Keratinocyte (primary cell): ENCODE results near the gene MYOM1. TPM values are rescaled to one million over a fixed set of nuclear protein-coding genes. Genes with fewer than 3 reads are reported as not detected.

Source experiments
- DNase-seq: peaks from one replicate; pipeline ENCODE4 v3.0.0-alpha.2; 2011; ENCODE audit warnings: low read depth, missing footprints, low spot score
- FAIRE-seq: peaks from 2 replicates; lab custom pipeline; 2011; peaks lifted over from hg19 to GRCh38; lab: Jason Lieb, UNC
- H2AFZ ChIP-seq: 2 replicates; pipeline ENCODE4 v1.6.0; 2012; ENCODE audit warnings: low read length, control low read depth, inconsistent platforms; ENCODE audit not compliant: control insufficient read depth
- H3K27ac ChIP-seq: 2 replicates; pipeline ENCODE4 v1.5.1; 2011; ENCODE audit warnings: low read length; ENCODE audit not compliant: control insufficient read depth, insufficient read depth
- H3K27me3 ChIP-seq: 3 replicates; pipeline ENCODE4 v1.6.0; 2011; ENCODE audit warnings: low read length; ENCODE audit not compliant: control insufficient read depth, insufficient read depth; ENCODE audit errors: extremely low read depth
- H3K36me3 ChIP-seq, 2 experiments: 2 replicates in 1 of 2; 3 replicates in 1 of 2; pipeline ENCODE4 v1.5.1; 2011; ENCODE audit warnings: low read length in 2 of 2, mild to moderate bottlenecking in 1 of 2; ENCODE audit not compliant: control insufficient read depth in 2 of 2, insufficient read depth in 2 of 2; ENCODE audit errors: extremely low read depth in 1 of 2
- H3K4me1 ChIP-seq: 3 replicates; pipeline ENCODE4 v1.5.1; 2011; ENCODE audit warnings: low read length; ENCODE audit not compliant: control insufficient read depth, insufficient read depth; ENCODE audit errors: extremely low read depth
- H3K4me2 ChIP-seq: 3 replicates; pipeline ENCODE4 v1.6.0; 2011; ENCODE audit warnings: low read depth, low read length; ENCODE audit not compliant: control insufficient read depth, insufficient read depth; ENCODE audit errors: extremely low read depth
- H3K4me3 ChIP-seq, 3 experiments: fragments of 200-600 bp in 1 of 3; sonication (generic) in 1 of 3; 2 replicates in 2 of 3; 3 replicates in 1 of 3; pipeline ENCODE4 v1.5.1; 2011 to 2016; ENCODE audit warnings: low read length in 3 of 3, mild to moderate bottlenecking in 3 of 3, control low read depth in 2 of 3, inconsistent platforms in 1 of 3, low read depth in 1 of 3, mixed read lengths in 1 of 3, mixed run types in 1 of 3, moderate library complexity in 1 of 3; ENCODE audit not compliant: control insufficient read depth in 2 of 3, insufficient read depth in 2 of 3; ENCODE audit errors: extremely low read depth in 1 of 3
- H3K79me2 ChIP-seq: 2 replicates; pipeline ENCODE4 v1.6.0; 2012; ENCODE audit warnings: low read length; ENCODE audit not compliant: control insufficient read depth, insufficient read depth
- H3K9ac ChIP-seq: 3 replicates; pipeline ENCODE4 v1.6.0; 2011; ENCODE audit warnings: low read length; ENCODE audit not compliant: control insufficient read depth, insufficient read depth; ENCODE audit errors: extremely low read depth
- H3K9me1 ChIP-seq: 3 replicates; pipeline ENCODE4 v1.6.0; 2011; ENCODE audit warnings: low read length; ENCODE audit not compliant: control insufficient read depth, insufficient read depth; ENCODE audit errors: extremely low read depth
- H3K9me3 ChIP-seq: 2 replicates; pipeline ENCODE4 v1.5.1; 2012; ENCODE audit warnings: low read depth, low read length; ENCODE audit not compliant: control insufficient read depth
- H4K20me1 ChIP-seq: 3 replicates; pipeline ENCODE4 v1.6.0; 2011; ENCODE audit warnings: low read length; ENCODE audit not compliant: control insufficient read depth, insufficient read depth; ENCODE audit errors: extremely low read depth
- EZH2 ChIP-seq: IDR thresholded peaks from one replicate; pipeline ENCODE4 v1.6.1; 2012; ENCODE audit warnings: inconsistent platforms, mild to moderate bottlenecking, low read length, moderate library complexity
- dilution Hi-C: fragments of 300-500 bp; cut with MboI; formaldehyde crosslinking; loops from one replicate; pipeline ENCODE4 v1.7.0; 2020; ENCODE audit warnings: low sequenced_read_pairs; ENCODE audit not compliant: extremely low pct_ligation_motif_present
- polyA plus RNA-seq, 5 experiments: library from polyadenylated mRNA; depleted of rRNA in 3 of 5; stranded (reverse) in 3 of 5; stranded (forward) in 1 of 5; unstranded in 1 of 5; fragments of >200 nt; gene quantifications; 1 replicate in 1 of 5; 2 replicates in 3 of 5; 3 replicates in 1 of 5; pipeline versions ENCODE4 v1.2.1 to v1.2.3, GENCODE V29; 2011 to 2012; ENCODE audit warnings: missing spikeins in 2 of 5, low read depth in 1 of 5, low replicate concordance in 1 of 5
- TF ChIP-seq, protein P1 (sequence below), 3 experiments: IDR thresholded peaks in 1 of 3; conservative IDR thresholded peaks in 1 of 3; optimal IDR thresholded peaks in 1 of 3; 2 replicates in 2 of 3; 3 replicates in 1 of 3; pipeline versions ENCODE3 to v1.5.1; 2011; ENCODE audit warnings: low read length in 3 of 3, mild to moderate bottlenecking in 3 of 3, moderate library complexity in 2 of 3, control low read depth in 1 of 3, inconsistent platforms in 1 of 3; ENCODE audit not compliant: insufficient read depth in 2 of 3; ENCODE audit errors: extremely low read depth in 1 of 3

Gene MYOM1
- polyA plus RNA-seq, 1 donor (not counting 4 experiments of a cell fraction or from before 2014, with no cell fraction given) = 0.03 TPM

DNA sequence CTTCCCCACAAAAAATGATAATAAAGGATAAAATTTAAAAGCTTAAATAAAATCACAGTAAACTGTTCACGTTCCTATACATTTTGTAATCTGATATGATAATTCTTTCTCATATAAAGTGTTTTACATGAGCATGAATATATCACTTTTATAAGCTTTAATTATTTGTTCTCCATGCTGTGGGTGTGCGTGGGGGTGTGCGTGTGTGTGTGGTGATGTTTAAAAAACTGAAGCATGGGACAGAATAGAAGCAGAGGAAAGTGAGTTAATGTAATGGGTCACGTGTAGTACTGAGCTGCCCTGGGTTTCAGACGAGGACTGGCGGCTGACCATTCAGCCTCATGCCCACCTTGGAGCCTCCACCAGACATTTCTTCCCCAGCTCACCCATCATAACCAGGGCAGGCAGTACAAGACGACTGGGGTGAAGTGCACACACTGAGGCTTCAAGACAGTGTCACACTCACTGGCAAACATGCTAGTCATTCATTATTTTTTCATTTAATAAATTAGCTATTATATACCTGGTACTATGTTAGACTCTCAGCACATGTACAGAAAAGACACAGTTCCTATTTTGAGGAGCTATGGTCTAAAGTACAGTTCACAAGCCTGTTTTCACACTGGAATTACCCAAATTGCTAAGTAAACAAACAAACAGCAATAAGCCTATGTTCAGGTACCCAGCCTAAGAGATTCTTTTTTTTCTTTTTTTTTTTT, 109.6 kb downstream of the MYOM1 start:
- no peak overlapping the region for H3K27ac ChIP-seq
- no peak overlapping the region for H2AFZ ChIP-seq
- no peaks in the 10 kb centered on the region for H3K27me3 ChIP-seq
- no peaks in the 10 kb centered on the region for H3K79me2 ChIP-seq
- dilution Hi-C loops = no loop called here
- H3K36me3 ChIP-seq = no peaks in the 10 kb centered on the region
- no peaks in the 10 kb centered on the region for H3K9me3 ChIP-seq
- H3K4me1 ChIP-seq = no peaks in the 10 kb centered on the region
- DNase-seq = no peak
- H3K4me2 ChIP-seq = no peak overlapping the region
- H3K9ac ChIP-seq = no peak overlapping the region
- no peak for FAIRE-seq
- no peak for TF ChIP-seq EZH2
- TF ChIP-seq, protein P1, sequence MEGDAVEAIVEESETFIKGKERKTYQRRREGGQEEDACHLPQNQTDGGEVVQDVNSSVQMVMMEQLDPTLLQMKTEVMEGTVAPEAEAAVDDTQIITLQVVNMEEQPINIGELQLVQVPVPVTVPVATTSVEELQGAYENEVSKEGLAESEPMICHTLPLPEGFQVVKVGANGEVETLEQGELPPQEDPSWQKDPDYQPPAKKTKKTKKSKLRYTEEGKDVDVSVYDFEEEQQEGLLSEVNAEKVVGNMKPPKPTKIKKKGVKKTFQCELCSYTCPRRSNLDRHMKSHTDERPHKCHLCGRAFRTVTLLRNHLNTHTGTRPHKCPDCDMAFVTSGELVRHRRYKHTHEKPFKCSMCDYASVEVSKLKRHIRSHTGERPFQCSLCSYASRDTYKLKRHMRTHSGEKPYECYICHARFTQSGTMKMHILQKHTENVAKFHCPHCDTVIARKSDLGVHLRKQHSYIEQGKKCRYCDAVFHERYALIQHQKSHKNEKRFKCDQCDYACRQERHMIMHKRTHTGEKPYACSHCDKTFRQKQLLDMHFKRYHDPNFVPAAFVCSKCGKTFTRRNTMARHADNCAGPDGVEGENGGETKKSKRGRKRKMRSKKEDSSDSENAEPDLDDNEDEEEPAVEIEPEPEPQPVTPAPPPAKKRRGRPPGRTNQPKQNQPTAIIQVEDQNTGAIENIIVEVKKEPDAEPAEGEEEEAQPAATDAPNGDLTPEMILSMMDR (optimal IDR thresholded peaks at IDR 0.05 in 1 of 3, IDR thresholded peaks at IDR 0.05 in 1 of 3, conservative IDR thresholded peaks at IDR 0.05 in 1 of 3; ENCODE audit: extremely low read depth in 1 of 3, insufficient read depth in 2 of 3, low read length in 3 of 3) = no peak
- H3K9me1 ChIP-seq = no peaks in the 10 kb centered on the region
- no peaks in the 10 kb centered on the region for H4K20me1 ChIP-seq
- H3K4me3 ChIP-seq = no peak overlapping the region

DNA sequence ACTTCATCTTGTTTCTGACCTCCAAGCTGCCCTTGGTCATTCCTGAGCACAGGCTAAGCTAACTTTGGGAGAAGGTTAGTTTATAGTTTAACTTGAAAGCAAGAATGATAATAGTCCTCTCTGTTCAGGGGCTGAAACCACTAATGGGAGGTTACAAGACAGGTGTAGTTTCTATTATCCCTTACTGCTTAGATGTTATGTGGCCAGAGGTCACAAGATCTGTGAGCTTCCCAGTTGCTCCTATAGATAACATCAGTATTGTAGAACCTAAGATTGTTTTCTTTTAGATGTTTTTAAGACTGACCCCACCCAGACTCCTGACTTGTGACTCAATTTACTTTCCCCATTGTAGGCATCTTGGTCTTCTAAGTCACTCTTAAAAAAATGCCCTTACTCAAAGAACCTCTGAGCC, 112.0 kb downstream of the MYOM1 start:
- H3K4me1 ChIP-seq = peaks cover 8% of the 10 kb centered on the region
- H4K20me1 ChIP-seq = no peaks in the 10 kb centered on the region
- no peak for DNase-seq
- FAIRE-seq = no peak
- no peak overlapping the region for H3K4me2 ChIP-seq
- H3K36me3 ChIP-seq = no peaks in the 10 kb centered on the region
- H3K27me3 ChIP-seq = no peaks in the 10 kb centered on the region
- no peak overlapping the region for H3K27ac ChIP-seq
- TF ChIP-seq EZH2 = no peak
- TF ChIP-seq, protein P1 (optimal IDR thresholded peaks at IDR 0.05 in 1 of 3, IDR thresholded peaks at IDR 0.05 in 1 of 3, conservative IDR thresholded peaks at IDR 0.05 in 1 of 3; ENCODE audit: extremely low read depth in 1 of 3, insufficient read depth in 2 of 3, low read length in 3 of 3) = no peak
- no peaks in the 10 kb centered on the region for H3K79me2 ChIP-seq
- no peak overlapping the region for H2AFZ ChIP-seq
- no peak overlapping the region for H3K9ac ChIP-seq
- H3K4me3 ChIP-seq = no peak overlapping the region
- H3K9me3 ChIP-seq = no peaks in the 10 kb centered on the region
- dilution Hi-C loops = no loop called here
- no peaks in the 10 kb centered on the region for H3K9me1 ChIP-seq
